Activated CD4-positive, alpha-beta T cell treated with anti-CD3 and anti-CD28 coated beads for 24 hours (primary cell): ENCODE results near the gene MITF.

Source experiments
- DNase-seq, 2 donors: peaks; one replicate each; pipeline ENCODE4 v3.0.0-alpha.2; 2020; ENCODE audit warnings: low read depth in 2 of 2

The MITF gene

GRCh38 chr3:69739204-69740102 is at the start of gene MITF:
MITF (plus strand) TSS chr3:69739464; CDS start chr3:69739598, 134 bp downstream.
- peak in 1 of 2 donors; percentile 41 for DNase-seq

- DNase-seq: no peak
Measured at GRCh38 chr3:69691860-69692259, 47.4 kb upstream of the MITF start.

GRCh38 chr3:69692761-69693160 is 46.5 kb upstream of the MITF start:
- DNase-seq: no peak

- no peak for DNase-seq
Measured at GRCh38 chr3:69695443-69695842, 43.8 kb upstream of the MITF start.

GRCh38 chr3:69695933-69696332 is 43.3 kb upstream of the MITF start:
- DNase-seq: no peak

- no peak for DNase-seq
Measured at GRCh38 chr3:69696367-69696766, 42.9 kb upstream of the MITF start.

- no peak for DNase-seq
Measured at GRCh38 chr3:69697381-69697780, 41.9 kb upstream of the MITF start.

- no peak for DNase-seq
Measured at GRCh38 chr3:69698728-69699127, 40.5 kb upstream of the MITF start.

- no peak for DNase-seq
Measured at GRCh38 chr3:69699183-69699582, 40.1 kb upstream of the MITF start.

GRCh38 chr3:69700949-69701348 is 38.3 kb upstream of the MITF start:
- no peak for DNase-seq

- no peak for DNase-seq
Measured at GRCh38 chr3:69710153-69710977, 28.9 kb upstream of the MITF start.

GRCh38 chr3:69712269-69712668 is 27.0 kb upstream of the MITF start:
- DNase-seq: no peak

GRCh38 chr3:69712933-69713332 is 26.3 kb upstream of the MITF start:
- no peak for DNase-seq

- no peak for DNase-seq
Measured at GRCh38 chr3:69715204-69715603, 24.1 kb upstream of the MITF start.

GRCh38 chr3:69716119-69716518 is 23.1 kb upstream of the MITF start:
- DNase-seq: no peak

- no peak for DNase-seq
Measured at GRCh38 chr3:69718866-69719586, 20.2 kb upstream of the MITF start.

GRCh38 chr3:69719587-69720122 is 19.6 kb upstream of the MITF start:
- DNase-seq: no peak

- DNase-seq: no peak
Measured at GRCh38 chr3:69720824-69721223, 18.4 kb upstream of the MITF start.

- DNase-seq: no peak
Measured at GRCh38 chr3:69723389-69723788, 15.9 kb upstream of the MITF start.

- DNase-seq: no peak
Measured at GRCh38 chr3:69724722-69725435, 14.4 kb upstream of the MITF start.

GRCh38 chr3:69725994-69726571 is 13.2 kb upstream of the MITF start:
- DNase-seq: no peak
